Measurements from ENCODE around the gene WDPCP.

DNA sequence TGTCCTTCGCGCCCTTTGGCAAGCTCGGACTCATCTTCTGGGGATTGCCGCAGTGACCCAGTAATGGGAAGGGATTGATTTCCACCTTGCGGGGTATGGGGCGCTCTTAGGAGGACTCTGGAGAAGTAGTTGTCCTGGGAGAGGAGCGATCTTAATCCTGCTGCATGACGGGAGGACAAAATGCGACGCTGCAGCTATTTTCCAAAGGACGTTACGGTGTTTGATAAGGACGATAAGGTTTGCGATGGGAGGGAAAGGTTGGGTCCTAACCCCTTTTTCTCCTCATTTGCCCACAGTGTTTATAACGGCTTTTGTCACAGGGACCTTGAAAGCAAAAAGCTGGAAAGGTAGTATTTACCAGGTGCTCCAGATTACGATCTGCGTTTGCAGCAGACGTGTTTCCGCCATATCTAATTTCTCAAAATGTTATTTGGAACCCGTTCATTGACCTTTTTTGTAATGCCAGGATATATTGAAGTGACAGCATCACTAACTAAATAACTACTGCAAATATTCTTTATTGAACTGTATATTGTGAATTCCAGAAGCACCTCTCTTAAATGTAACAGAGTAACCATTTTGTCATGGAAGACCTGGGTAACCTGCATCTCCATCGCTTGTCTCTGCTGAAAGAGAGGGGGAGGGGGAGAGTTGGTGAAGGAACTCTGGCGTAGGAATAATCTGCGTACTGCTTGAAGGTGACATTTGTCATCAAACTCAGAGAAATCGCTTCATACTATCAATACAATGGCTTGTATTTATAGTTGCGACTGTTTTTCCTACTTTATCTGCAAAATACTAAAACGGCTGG is 1.1 kb upstream of the WDPCP start:
- TF ChIP-seq, protein P1, sequence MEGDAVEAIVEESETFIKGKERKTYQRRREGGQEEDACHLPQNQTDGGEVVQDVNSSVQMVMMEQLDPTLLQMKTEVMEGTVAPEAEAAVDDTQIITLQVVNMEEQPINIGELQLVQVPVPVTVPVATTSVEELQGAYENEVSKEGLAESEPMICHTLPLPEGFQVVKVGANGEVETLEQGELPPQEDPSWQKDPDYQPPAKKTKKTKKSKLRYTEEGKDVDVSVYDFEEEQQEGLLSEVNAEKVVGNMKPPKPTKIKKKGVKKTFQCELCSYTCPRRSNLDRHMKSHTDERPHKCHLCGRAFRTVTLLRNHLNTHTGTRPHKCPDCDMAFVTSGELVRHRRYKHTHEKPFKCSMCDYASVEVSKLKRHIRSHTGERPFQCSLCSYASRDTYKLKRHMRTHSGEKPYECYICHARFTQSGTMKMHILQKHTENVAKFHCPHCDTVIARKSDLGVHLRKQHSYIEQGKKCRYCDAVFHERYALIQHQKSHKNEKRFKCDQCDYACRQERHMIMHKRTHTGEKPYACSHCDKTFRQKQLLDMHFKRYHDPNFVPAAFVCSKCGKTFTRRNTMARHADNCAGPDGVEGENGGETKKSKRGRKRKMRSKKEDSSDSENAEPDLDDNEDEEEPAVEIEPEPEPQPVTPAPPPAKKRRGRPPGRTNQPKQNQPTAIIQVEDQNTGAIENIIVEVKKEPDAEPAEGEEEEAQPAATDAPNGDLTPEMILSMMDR (IDR thresholded peaks at IDR 0.05): no peak
- no peak for TF ChIP-seq POLR2A (IDR thresholded peaks at IDR 0.05)
